PC-9 (cell line): ENCODE measurements around the gene SLC44A5.

Source experiments
- EZH2 ChIP-seq: fragments of 200-600 bp; sonication (generic); IDR thresholded peaks from 2 replicates; pipeline ENCODE4 v1.8.0; 2017; ENCODE audit warnings: antibody characterized with exemption, low read depth
- TF ChIP-seq, protein P1 (sequence below): fragments of 200-600 bp; sonication (generic); conservative IDR thresholded peaks from 2 replicates; pipeline ENCODE4 v1.6.1; 2017; ENCODE audit warnings: mixed run types, antibody characterized with exemption, mild to moderate bottlenecking, moderate library complexity

DNA sequence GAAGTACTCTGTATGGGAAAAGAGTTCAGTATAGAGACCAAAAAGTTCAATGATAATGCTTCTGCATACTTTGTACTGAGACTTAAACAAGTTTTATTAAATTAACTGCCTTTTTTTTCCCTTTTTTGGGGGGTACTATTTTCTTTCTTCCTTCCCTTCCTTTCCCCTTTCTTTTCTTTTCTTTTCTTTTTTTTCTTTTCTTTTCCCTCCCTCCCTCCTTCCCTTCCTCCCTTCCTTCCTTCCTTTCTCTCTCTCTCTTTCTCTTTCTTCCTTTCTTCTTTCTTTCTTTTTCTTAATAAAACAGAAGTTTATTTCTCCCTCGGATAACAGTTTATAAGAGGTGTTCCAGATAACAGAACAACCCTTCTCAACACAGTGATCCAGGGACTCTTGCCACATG, 399.3 kb downstream of the SLC44A5 start:
- TF ChIP-seq, protein P1, sequence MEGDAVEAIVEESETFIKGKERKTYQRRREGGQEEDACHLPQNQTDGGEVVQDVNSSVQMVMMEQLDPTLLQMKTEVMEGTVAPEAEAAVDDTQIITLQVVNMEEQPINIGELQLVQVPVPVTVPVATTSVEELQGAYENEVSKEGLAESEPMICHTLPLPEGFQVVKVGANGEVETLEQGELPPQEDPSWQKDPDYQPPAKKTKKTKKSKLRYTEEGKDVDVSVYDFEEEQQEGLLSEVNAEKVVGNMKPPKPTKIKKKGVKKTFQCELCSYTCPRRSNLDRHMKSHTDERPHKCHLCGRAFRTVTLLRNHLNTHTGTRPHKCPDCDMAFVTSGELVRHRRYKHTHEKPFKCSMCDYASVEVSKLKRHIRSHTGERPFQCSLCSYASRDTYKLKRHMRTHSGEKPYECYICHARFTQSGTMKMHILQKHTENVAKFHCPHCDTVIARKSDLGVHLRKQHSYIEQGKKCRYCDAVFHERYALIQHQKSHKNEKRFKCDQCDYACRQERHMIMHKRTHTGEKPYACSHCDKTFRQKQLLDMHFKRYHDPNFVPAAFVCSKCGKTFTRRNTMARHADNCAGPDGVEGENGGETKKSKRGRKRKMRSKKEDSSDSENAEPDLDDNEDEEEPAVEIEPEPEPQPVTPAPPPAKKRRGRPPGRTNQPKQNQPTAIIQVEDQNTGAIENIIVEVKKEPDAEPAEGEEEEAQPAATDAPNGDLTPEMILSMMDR = no peak
- TF ChIP-seq EZH2 = no peak
